HCT116 (cell line): Measurements from ENCODE around the gene PRMT5. TPM values are rescaled to one million over a fixed set of nuclear protein-coding genes. Genes with fewer than 3 reads are reported as not detected.
A peak's percentile ranks its signal among the peaks of the same experiment; 100 is the strongest.

Experiments used
- ATAC-seq: fragments of 200-7000 bp; cut with Tn5 transposase; 2 replicates; pipeline ENCODE4 v1.9.1; 2020; ENCODE audit warnings: mild to moderate bottlenecking, moderate library complexity
- BruUV-seq: library from RNA; stranded (reverse); fragments of 400-500 nt; replicated peaks from 2 replicates; lab custom pipeline; 2021; lab: Mats Ljungman, UMichigan
- CTCF ChIA-PET: fragments of 300-600 bp; sonication (Branson Sonifier 250); formaldehyde crosslinking; loops from one replicate; lab custom pipeline; 2021; ENCODE audit warnings: antibody characterized with exemption; lab: Charles Lee
- POLR2A ChIA-PET: fragments of 300-600, 350-600 bp; sonication (Branson Sonifier 250); formaldehyde crosslinking; loops from one replicate; lab custom pipeline; 2021; ENCODE audit warnings: antibody characterized with exemption; lab: Charles Lee
- RAD21 ChIA-PET, 2 experiments: fragments of 300-600 bp; sonication (Branson Sonifier 250); formaldehyde crosslinking; loops; one replicate each; lab custom pipeline; 2023; ENCODE audit warnings: low total read pairs in 2 of 2; ENCODE audit not compliant: uncharacterized antibody in 2 of 2, unreplicated experiment in 2 of 2, low non-redundant PET in 1 of 2; lab: Charles Lee
- DNase-seq: peaks from one replicate; pipeline ENCODE4 v3.0.0-alpha.2; 2010; ENCODE audit warnings: low read depth, low spot score
- H2AFZ ChIP-seq: fragments of 200-600 bp; shearing (Covaris generic), sonication (generic); 2 replicates; pipeline ENCODE4 v1.6.1; 2017; ENCODE audit warnings: low read depth, mixed run types, mixed read lengths, antibody characterized with exemption, low read length; ENCODE audit not compliant: poor library complexity, severe bottlenecking
- H3K27ac ChIP-seq: 2 replicates; pipeline ENCODE4 v1.5.1; 2012; ENCODE audit warnings: low read depth, low read length
- H3K27me3 ChIP-seq: fragments of 200-600 bp; sonication (generic); 2 replicates; pipeline ENCODE4 v1.6.1; 2016; ENCODE audit warnings: mixed run types, low read length, mixed read lengths; ENCODE audit not compliant: insufficient read depth
- H3K36me3 ChIP-seq, 2 experiments: fragments of 200-500 bp in 1 of 2; fragments of 200-600 bp in 1 of 2; sonication (Bioruptor generic) in 1 of 2; sonication (generic) in 1 of 2; 2 replicates each; pipeline versions ENCODE4 v1.5.1 to v1.6.1; 2014 to 2016; ENCODE audit warnings: low read length in 2 of 2, inconsistent platforms in 1 of 2, mixed read lengths in 1 of 2, mixed run types in 1 of 2; ENCODE audit not compliant: insufficient read depth in 2 of 2, control insufficient read depth in 1 of 2
- H3K4me1 ChIP-seq, 2 experiments: fragments of 200-600 bp in 1 of 2; sonication (generic) in 1 of 2; 2 replicates each; pipeline versions ENCODE4 v1.5.1 to v1.6.1; 2012 to 2017; ENCODE audit warnings: low read length in 2 of 2, inconsistent platforms in 1 of 2, mild to moderate bottlenecking in 1 of 2, mixed read lengths in 1 of 2, mixed run types in 1 of 2, moderate library complexity in 1 of 2; ENCODE audit not compliant: insufficient read depth in 2 of 2, control insufficient read depth in 1 of 2
- H3K4me2 ChIP-seq: fragments of 200-600 bp; sonication (generic); 2 replicates; pipeline ENCODE4 v1.6.1; 2017; ENCODE audit warnings: mixed run types, low read length, mixed read lengths
- H3K4me3 ChIP-seq, 2 experiments: fragments of 200-600 bp in 1 of 2; sonication (generic) in 1 of 2; replicated peaks in 1 of 2; 2 replicates each; pipeline ENCODE4 v1.5.1; 2011 to 2016; ENCODE audit warnings: low read length in 2 of 2, control low read depth in 1 of 2, low read depth in 1 of 2, mild to moderate bottlenecking in 1 of 2, mixed read lengths in 1 of 2, mixed run types in 1 of 2
- H3K79me2 ChIP-seq: fragments of 200-600 bp; sonication (generic); 2 replicates; pipeline ENCODE4 v1.6.1; 2017; ENCODE audit warnings: mild to moderate bottlenecking, mixed run types, low read length, moderate library complexity, mixed read lengths; ENCODE audit not compliant: insufficient read depth
- H3K9ac ChIP-seq: fragments of 200-600 bp; sonication (generic); 2 replicates; pipeline ENCODE4 v1.6.1; 2016; ENCODE audit warnings: low read length, mixed read lengths
- H3K9me2 ChIP-seq: fragments of 200-600 bp; sonication (generic), shearing (Covaris generic); 2 replicates; pipeline ENCODE4 v1.6.1; 2017; ENCODE audit warnings: mixed run types, mild to moderate bottlenecking, moderate library complexity; ENCODE audit not compliant: insufficient read depth
- H3K9me3 ChIP-seq, 2 experiments: fragments of 200-500 bp in 1 of 2; fragments of 200-600 bp in 1 of 2; sonication (Bioruptor generic) in 1 of 2; sonication (generic) in 1 of 2; 2 replicates each; pipeline ENCODE4 v1.6.1; 2014 to 2017; ENCODE audit warnings: low read length in 2 of 2, mixed read lengths in 2 of 2, inconsistent platforms in 1 of 2, low read depth in 1 of 2, mild to moderate bottlenecking in 1 of 2, mixed run types in 1 of 2, moderate library complexity in 1 of 2; ENCODE audit not compliant: control insufficient read depth in 1 of 2, insufficient read depth in 1 of 2
- H4K20me1 ChIP-seq: fragments of 200-600 bp; sonication (generic), shearing (Covaris generic); 2 replicates; pipeline ENCODE4 v1.6.1; 2017; ENCODE audit warnings: mixed run types, mild to moderate bottlenecking, moderate library complexity; ENCODE audit not compliant: insufficient read depth
- ATF3 ChIP-seq: IDR thresholded peaks from 2 replicates; pipeline ENCODE4 v1.6.1; 2012
- CBX3 ChIP-seq: IDR thresholded peaks from 2 replicates; pipeline ENCODE4 v1.6.1; 2012; ENCODE audit warnings: low read depth
- EGR1 ChIP-seq: IDR thresholded peaks from 2 replicates; pipeline ENCODE4 v1.6.1; 2012; ENCODE audit warnings: low read depth
- ELF1 ChIP-seq: IDR thresholded peaks from 2 replicates; pipeline ENCODE4 v1.6.1; 2012; ENCODE audit warnings: low read depth, borderline replicate concordance
- EZH2 ChIP-seq: fragments of 200-600 bp; sonication (generic); IDR thresholded peaks from 2 replicates; pipeline ENCODE4 v1.6.1; 2017; ENCODE audit warnings: antibody characterized with exemption, mixed run types
- FOSL1 ChIP-seq: IDR thresholded peaks from 2 replicates; pipeline ENCODE4 v1.6.1; 2012; ENCODE audit warnings: low read depth
- SRF ChIP-seq: IDR thresholded peaks from 2 replicates; pipeline ENCODE4 v1.6.1; 2012; ENCODE audit warnings: low read depth
- ZNF274 ChIP-seq: fragments of 200-500 bp; sonication (Bioruptor generic); IDR thresholded peaks from 2 replicates; pipeline ENCODE4 v1.6.1; 2014; ENCODE audit warnings: mild to moderate bottlenecking, low read depth, low read length, inconsistent platforms
- intact Hi-C: fragments of 100-400 bp; cut with micrococcal nuclease; formaldehyde crosslinking; loops from 2 replicates; pipeline ENCODE4 v1.10.0; 2022
- total RNA-seq: library from RNA; stranded (reverse); gene quantifications from one replicate; pipeline ENCODE4 v1.2.1, GENCODE V29; 2021; ENCODE audit not compliant: unreplicated experiment
- TF ChIP-seq, protein P1 (sequence below): IDR thresholded peaks from 2 replicates; pipeline ENCODE4 v1.6.1; 2012
- TF ChIP-seq, protein P2 (sequence below), 3 experiments: fragments of 200-600 bp in 1 of 3; sonication (generic) in 1 of 3; IDR thresholded peaks in 2 of 3; conservative IDR thresholded peaks in 1 of 3; 2 replicates each; pipeline ENCODE4 v1.5.1; 2012 to 2017; ENCODE audit warnings: low read depth in 2 of 3, low read length in 2 of 3, antibody characterized with exemption in 1 of 3, borderline replicate concordance in 1 of 3, control low read depth in 1 of 3, mild to moderate bottlenecking in 1 of 3, mixed read lengths in 1 of 3, mixed run types in 1 of 3, moderate library complexity in 1 of 3; ENCODE audit not compliant: insufficient read depth in 1 of 3

The PRMT5 gene
- total RNA-seq, 1 experiment from 2014 or later = 186 TPM

- no peak for TF ChIP-seq ELF1
- TF ChIP-seq SRF = no peak
- TF ChIP-seq EGR1 = peak; percentile 73
- no peak for TF ChIP-seq CBX3
- TF ChIP-seq FOSL1 = no peak
These were observed 42.5 kb downstream of the PRMT5 start (continued) for GRCh38 chr14:22886500-22887259.

DNA sequence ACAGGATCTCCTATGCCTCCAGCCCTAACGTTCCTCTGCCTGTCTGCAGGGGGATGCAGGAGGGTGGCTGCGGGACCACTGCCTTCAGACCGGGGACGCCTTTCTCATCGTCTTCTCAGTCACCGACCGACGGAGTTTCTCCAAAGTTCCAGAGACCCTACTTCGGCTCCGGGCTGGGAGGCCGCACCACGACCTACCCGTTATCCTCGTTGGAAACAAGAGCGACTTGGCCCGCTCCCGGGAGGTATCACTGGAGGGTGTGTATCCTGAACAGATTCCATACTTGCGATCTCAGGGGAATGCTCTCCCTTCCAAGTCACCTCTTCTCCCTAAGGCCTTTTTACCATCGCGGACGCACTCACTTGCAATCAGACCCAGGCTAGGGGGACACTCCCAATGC is 43.2 kb downstream of the PRMT5 start:
- no peaks in the 10 kb centered on the region for H3K36me3 ChIP-seq
- TF ChIP-seq EGR1 = no peak
- TF ChIP-seq, protein P1, sequence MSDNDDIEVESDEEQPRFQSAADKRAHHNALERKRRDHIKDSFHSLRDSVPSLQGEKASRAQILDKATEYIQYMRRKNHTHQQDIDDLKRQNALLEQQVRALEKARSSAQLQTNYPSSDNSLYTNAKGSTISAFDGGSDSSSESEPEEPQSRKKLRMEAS = no peak
- no peak for TF ChIP-seq CBX3
- no peak for TF ChIP-seq EZH2
- no peak for TF ChIP-seq ZNF274
- TF ChIP-seq ATF3 = no peak
- TF ChIP-seq, protein P2, sequence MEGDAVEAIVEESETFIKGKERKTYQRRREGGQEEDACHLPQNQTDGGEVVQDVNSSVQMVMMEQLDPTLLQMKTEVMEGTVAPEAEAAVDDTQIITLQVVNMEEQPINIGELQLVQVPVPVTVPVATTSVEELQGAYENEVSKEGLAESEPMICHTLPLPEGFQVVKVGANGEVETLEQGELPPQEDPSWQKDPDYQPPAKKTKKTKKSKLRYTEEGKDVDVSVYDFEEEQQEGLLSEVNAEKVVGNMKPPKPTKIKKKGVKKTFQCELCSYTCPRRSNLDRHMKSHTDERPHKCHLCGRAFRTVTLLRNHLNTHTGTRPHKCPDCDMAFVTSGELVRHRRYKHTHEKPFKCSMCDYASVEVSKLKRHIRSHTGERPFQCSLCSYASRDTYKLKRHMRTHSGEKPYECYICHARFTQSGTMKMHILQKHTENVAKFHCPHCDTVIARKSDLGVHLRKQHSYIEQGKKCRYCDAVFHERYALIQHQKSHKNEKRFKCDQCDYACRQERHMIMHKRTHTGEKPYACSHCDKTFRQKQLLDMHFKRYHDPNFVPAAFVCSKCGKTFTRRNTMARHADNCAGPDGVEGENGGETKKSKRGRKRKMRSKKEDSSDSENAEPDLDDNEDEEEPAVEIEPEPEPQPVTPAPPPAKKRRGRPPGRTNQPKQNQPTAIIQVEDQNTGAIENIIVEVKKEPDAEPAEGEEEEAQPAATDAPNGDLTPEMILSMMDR (IDR thresholded peaks at IDR 0.05 in 2 of 3, conservative IDR thresholded peaks at IDR 0.05 in 1 of 3; ENCODE audit: borderline replicate concordance in 1 of 3, insufficient read depth in 1 of 3, low read depth in 2 of 3, low read length in 2 of 3) = no peak
- no peak for TF ChIP-seq FOSL1
- TF ChIP-seq, all 23 proteins: peak for 0
- DNase-seq (no peak), ATAC-seq (no peak)
- Histone ChIP-seq H2AFZ (peak overlapping the region; percentile 61), H3K27me3 (no peaks in the 10 kb centered on the region), H3K4me2 (peak overlapping the region; percentile 79), H3K4me3 (peak overlapping the region; percentile 60 to 68), H3K9ac (peak overlapping the region; percentile 72), H3K27ac (peak overlapping the region; percentile 93), H3K9me2 (no peaks in the 10 kb centered on the region), H3K9me3 (no peaks in the 10 kb centered on the region), H3K79me2 (no peaks in the 10 kb centered on the region; the same call in 1 of the 2 replicates), H4K20me1 (no peaks in the 10 kb centered on the region), H3K4me1 (peaks cover 31 to 43% of the 10 kb centered on the region in 2 experiments)
- ChIA-PET RAD21 (no interaction called here), POLR2A (interaction anchor here (1.0 to 1.2 kb wide), 2 partner anchors 13 to 15 kb away, joined by 3 to 5 read pairs; partner anchors contain the start of gene LRP10), CTCF (interaction anchor here (1.0 to 7.0 kb wide), 3 partner anchors 14 to 316 kb away, joined by 3 to 51 read pairs (median 6); partner anchors contain the start of gene LRP10)
- intact Hi-C loops = loop anchor here (1.0 kb wide), 1 partner anchor 14 kb away; no protein-coding TSS in a partner anchor
- TSS peak; percentile 69 for BruUV-seq
